Hippocampal formation (tissue), 2 donors: ENCODE data around the gene EEF1A2.

Experiments used
- DNase-seq, 2 donors: peaks; one replicate each; lab custom pipeline; 2025; lab: John Stamatoyannopoulos, UW

Gene EEF1A2

GRCh38 chr20:63452341-63452740, 46.5 kb downstream of the EEF1A2 start:
- no peak for DNase-seq

- no peak for DNase-seq
Measured at GRCh38 chr20:63451821-63452220, 47.1 kb downstream of the EEF1A2 start.

GRCh38 chr20:63449796-63450730, 48.8 kb downstream of the EEF1A2 start:
- no peak for DNase-seq

GRCh38 chr20:63449025-63449424, 49.9 kb downstream of the EEF1A2 start:
- DNase-seq: no peak

- no peak for DNase-seq
Measured at GRCh38 chr20:63448031-63448430, 50.9 kb downstream of the EEF1A2 start.

- no peak for DNase-seq
Measured at GRCh38 chr20:63447320-63447719, 51.6 kb downstream of the EEF1A2 start.

GRCh38 chr20:63446216-63447024, 52.5 kb downstream of the EEF1A2 start:
- DNase-seq: no peak

- DNase-seq: no peak
Measured at GRCh38 chr20:63445075-63445734, 53.7 kb downstream of the EEF1A2 start.

GRCh38 chr20:63444548-63444947, 54.3 kb downstream of the EEF1A2 start:
- DNase-seq: no peak

GRCh38 chr20:63443606-63444395, 55.1 kb downstream of the EEF1A2 start:
- DNase-seq: no peak

GRCh38 chr20:63442100-63442493, 56.8 kb downstream of the EEF1A2 start:
- peak in 1 of 2 donors; percentile 23 for DNase-seq

GRCh38 chr20:63441136-63442099, 57.5 kb downstream of the EEF1A2 start:
- no peak for DNase-seq

GRCh38 chr20:63440366-63440955, 58.4 kb downstream of the EEF1A2 start:
- no peak for DNase-seq

- DNase-seq: no peak
Measured at GRCh38 chr20:63439866-63440265, 59.0 kb downstream of the EEF1A2 start.

- no peak for DNase-seq
Measured at GRCh38 chr20:63438121-63438520, 60.8 kb downstream of the EEF1A2 start.
